K562 (cell line): Measurements from ENCODE around the gene KLF2.

ENCODE experiments used
- CHD1 ChIP-seq: fragments of 200-600 bp; sonication (generic); IDR thresholded peaks from one replicate; pipeline ENCODE4 v1.6.1; 2012; ENCODE audit warnings: mild to moderate bottlenecking, moderate library complexity, low read length, inconsistent platforms
- E2F4 ChIP-seq: sonication (generic); formaldehyde crosslinking; IDR thresholded peaks from 2 replicates; pipeline ENCODE4 v1.8.0; 2022; ENCODE audit warnings: mild to moderate bottlenecking, low read depth, missing genetic modification reagents
- FOS ChIP-seq: IDR thresholded peaks from 3 replicates; pipeline ENCODE4 v1.6.1; 2011; ENCODE audit not compliant: insufficient read length; ENCODE audit errors: extremely low read depth
- FOXA1 ChIP-seq: fragments of 450-650 bp; IDR thresholded peaks from 2 replicates; pipeline ENCODE4 v1.6.1; 2016; ENCODE audit warnings: mild to moderate bottlenecking, borderline replicate concordance
- GATAD2B ChIP-seq: fragments of 450-650 bp; IDR thresholded peaks from 2 replicates; pipeline ENCODE4 v1.6.1; 2017; ENCODE audit warnings: mild to moderate bottlenecking, borderline replicate concordance
- NFRKB ChIP-seq: fragments of 450-650 bp; IDR thresholded peaks from 2 replicates; pipeline ENCODE4 v1.6.1; 2016; ENCODE audit warnings: low read depth
- POLR2A ChIP-seq: fragments of 450-650 bp; conservative IDR thresholded peaks from 2 replicates; pipeline ENCODE4 v1.6.1; 2016
- RCOR1 ChIP-seq, 2 experiments: IDR thresholded peaks; 2 replicates each; pipeline ENCODE4 v1.6.1; 2012; ENCODE audit warnings: low read depth in 2 of 2, low read length in 2 of 2, borderline replicate concordance in 1 of 2, improper control_type of control experiment in 1 of 2
- SMAD1 ChIP-seq: fragments of 150-350 bp; IDR thresholded peaks from 2 replicates; pipeline ENCODE4 v1.6.1; 2014; ENCODE audit warnings: low read length, low read depth; ENCODE audit not compliant: partially characterized antibody
- ZNF324 ChIP-seq: fragments of 250-450 bp; sonication (Bioruptor Pico); IDR thresholded peaks from 2 replicates; pipeline ENCODE4 v1.4.0; 2020; ENCODE audit warnings: mild to moderate bottlenecking
- TF ChIP-seq, protein P1 (sequence below), 3 experiments: IDR thresholded peaks in 2 of 3; conservative IDR thresholded peaks in 1 of 3; 2 replicates each; pipeline ENCODE4 v1.5.1; 2011 to 2012; ENCODE audit warnings: low read length in 3 of 3, mild to moderate bottlenecking in 3 of 3, control low read depth in 2 of 3, improper control_type of control experiment in 1 of 3, inconsistent platforms in 1 of 3, low read depth in 1 of 3, mixed read lengths in 1 of 3, moderate library complexity in 1 of 3; ENCODE audit not compliant: insufficient read depth in 2 of 3
- TF ChIP-seq, protein P2 (sequence below), 2 experiments: fragments of 450-650 bp in 1 of 2; sonication (generic) in 1 of 2; formaldehyde crosslinking in 1 of 2; IDR thresholded peaks in 1 of 2; conservative IDR thresholded peaks in 1 of 2; 2 replicates each; pipeline versions ENCODE4 v1.6.1 to v1.8.1; 2016 to 2023; ENCODE audit warnings: mild to moderate bottlenecking in 2 of 2, moderate library complexity in 2 of 2, inconsistent platforms in 1 of 2, missing genetic modification reagents in 1 of 2
- TF ChIP-seq, protein P3 (sequence below): fragments of 150-350 bp; conservative IDR thresholded peaks from 2 replicates; pipeline ENCODE4 v1.6.1; 2014; ENCODE audit warnings: low read length

DNA sequence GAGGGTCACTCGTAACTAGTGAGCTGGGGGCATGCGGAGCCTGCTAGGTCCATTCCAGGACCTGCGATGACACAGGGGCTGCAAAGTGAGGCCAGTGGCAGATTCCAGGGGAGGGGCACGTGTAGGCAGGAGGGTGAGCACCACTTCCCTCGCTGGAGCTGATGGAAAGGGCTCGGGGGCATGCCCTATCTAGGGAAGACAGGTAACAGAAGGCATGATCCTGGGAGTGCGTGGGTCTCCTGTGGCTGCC, 51.2 kb downstream of the KLF2 start:
- TF ChIP-seq NFRKB (no peak), ZNF324 (CRISPR knock-in tag) (no peak), SMAD1 (no peak), CHD1 (no peak), RCOR1 (IDR thresholded peaks at IDR 0.05; ENCODE audit: borderline replicate concordance in 1 of 2, low read depth in 2 of 2, low read length in 2 of 2) (no peak), POLR2A (no peak), E2F4 (CRISPR knock-in tag) (no peak), FOS (no peak), GATAD2B (no peak), FOXA1 (no peak)
- TF ChIP-seq, protein P1, sequence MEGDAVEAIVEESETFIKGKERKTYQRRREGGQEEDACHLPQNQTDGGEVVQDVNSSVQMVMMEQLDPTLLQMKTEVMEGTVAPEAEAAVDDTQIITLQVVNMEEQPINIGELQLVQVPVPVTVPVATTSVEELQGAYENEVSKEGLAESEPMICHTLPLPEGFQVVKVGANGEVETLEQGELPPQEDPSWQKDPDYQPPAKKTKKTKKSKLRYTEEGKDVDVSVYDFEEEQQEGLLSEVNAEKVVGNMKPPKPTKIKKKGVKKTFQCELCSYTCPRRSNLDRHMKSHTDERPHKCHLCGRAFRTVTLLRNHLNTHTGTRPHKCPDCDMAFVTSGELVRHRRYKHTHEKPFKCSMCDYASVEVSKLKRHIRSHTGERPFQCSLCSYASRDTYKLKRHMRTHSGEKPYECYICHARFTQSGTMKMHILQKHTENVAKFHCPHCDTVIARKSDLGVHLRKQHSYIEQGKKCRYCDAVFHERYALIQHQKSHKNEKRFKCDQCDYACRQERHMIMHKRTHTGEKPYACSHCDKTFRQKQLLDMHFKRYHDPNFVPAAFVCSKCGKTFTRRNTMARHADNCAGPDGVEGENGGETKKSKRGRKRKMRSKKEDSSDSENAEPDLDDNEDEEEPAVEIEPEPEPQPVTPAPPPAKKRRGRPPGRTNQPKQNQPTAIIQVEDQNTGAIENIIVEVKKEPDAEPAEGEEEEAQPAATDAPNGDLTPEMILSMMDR (IDR thresholded peaks at IDR 0.05 in 2 of 3, conservative IDR thresholded peaks at IDR 0.05 in 1 of 3; ENCODE audit: insufficient read depth in 2 of 3, low read depth in 1 of 3, low read length in 3 of 3) = no peak
- TF ChIP-seq, protein P2, sequence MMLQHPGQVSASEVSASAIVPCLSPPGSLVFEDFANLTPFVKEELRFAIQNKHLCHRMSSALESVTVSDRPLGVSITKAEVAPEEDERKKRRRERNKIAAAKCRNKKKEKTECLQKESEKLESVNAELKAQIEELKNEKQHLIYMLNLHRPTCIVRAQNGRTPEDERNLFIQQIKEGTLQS (IDR thresholded peaks at IDR 0.05) = no peak
- TF ChIP-seq, protein P2 (CRISPR knock-in tag; conservative IDR thresholded peaks at IDR 0.05) = no peak
- TF ChIP-seq, protein P3, sequence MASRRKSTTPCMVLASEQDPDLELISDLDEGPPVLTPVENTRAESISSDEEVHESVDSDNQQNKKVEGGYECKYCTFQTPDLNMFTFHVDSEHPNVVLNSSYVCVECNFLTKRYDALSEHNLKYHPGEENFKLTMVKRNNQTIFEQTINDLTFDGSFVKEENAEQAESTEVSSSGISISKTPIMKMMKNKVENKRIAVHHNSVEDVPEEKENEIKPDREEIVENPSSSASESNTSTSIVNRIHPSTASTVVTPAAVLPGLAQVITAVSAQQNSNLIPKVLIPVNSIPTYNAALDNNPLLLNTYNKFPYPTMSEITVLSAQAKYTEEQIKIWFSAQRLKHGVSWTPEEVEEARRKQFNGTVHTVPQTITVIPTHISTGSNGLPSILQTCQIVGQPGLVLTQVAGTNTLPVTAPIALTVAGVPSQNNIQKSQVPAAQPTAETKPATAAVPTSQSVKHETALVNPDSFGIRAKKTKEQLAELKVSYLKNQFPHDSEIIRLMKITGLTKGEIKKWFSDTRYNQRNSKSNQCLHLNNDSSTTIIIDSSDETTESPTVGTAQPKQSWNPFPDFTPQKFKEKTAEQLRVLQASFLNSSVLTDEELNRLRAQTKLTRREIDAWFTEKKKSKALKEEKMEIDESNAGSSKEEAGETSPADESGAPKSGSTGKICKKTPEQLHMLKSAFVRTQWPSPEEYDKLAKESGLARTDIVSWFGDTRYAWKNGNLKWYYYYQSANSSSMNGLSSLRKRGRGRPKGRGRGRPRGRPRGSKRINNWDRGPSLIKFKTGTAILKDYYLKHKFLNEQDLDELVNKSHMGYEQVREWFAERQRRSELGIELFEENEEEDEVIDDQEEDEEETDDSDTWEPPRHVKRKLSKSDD = no peak
